MCF 10A (cell line): ENCODE measurements around the gene INSR. TPM values are rescaled to one million over a fixed set of nuclear protein-coding genes. Genes with fewer than 3 reads are reported as not detected.

ENCODE experiments used
- BruUV-seq: library from RNA; stranded (reverse); fragments of 400-500 nt; replicated peaks from 2 replicates; lab custom pipeline; 2021; lab: Mats Ljungman, UMichigan
- CTCF ChIA-PET: fragments of 300-600 bp; sonication (Branson Sonifier 250); formaldehyde crosslinking; extraction: SDS; loops from one replicate; lab custom pipeline; 2021; ENCODE audit warnings: antibody characterized with exemption, inconsistent platforms; lab: Yijun Ruan, JAX
- POLR2A ChIA-PET: fragments of 300-600, 350-650 bp; sonication (Branson Sonifier 250); formaldehyde crosslinking; extraction: SDS; loops from one replicate; lab custom pipeline; 2020; ENCODE audit warnings: antibody characterized with exemption, inconsistent platforms; lab: Yijun Ruan, JAX
- DNase-seq: peaks from one replicate; pipeline ENCODE4 v3.0.0-alpha.2; 2018; ENCODE audit not compliant: unreplicated experiment
- H3K27ac Mint-ChIP-seq: one replicate; pipeline ENCODE4 v1.8.0; 2022; ENCODE audit warnings: mild to moderate bottlenecking, low read depth, mixed read lengths; ENCODE audit not compliant: unreplicated experiment
- H3K27me3 Mint-ChIP-seq: one replicate; pipeline ENCODE4 v1.8.0; 2022; ENCODE audit warnings: mixed read lengths; ENCODE audit not compliant: insufficient read depth, unreplicated experiment
- H3K36me3 Mint-ChIP-seq: one replicate; pipeline ENCODE4 v1.8.0; 2022; ENCODE audit warnings: mild to moderate bottlenecking, moderate library complexity, mixed read lengths; ENCODE audit not compliant: insufficient read depth, unreplicated experiment
- H3K4me1 Mint-ChIP-seq: one replicate; pipeline ENCODE4 v1.8.0; 2022; ENCODE audit warnings: mixed read lengths; ENCODE audit not compliant: insufficient read depth, unreplicated experiment
- H3K4me3 Mint-ChIP-seq: one replicate; pipeline ENCODE4 v1.8.0; 2022; ENCODE audit warnings: mild to moderate bottlenecking, moderate library complexity, mixed read lengths; ENCODE audit not compliant: unreplicated experiment
- H3K9me3 Mint-ChIP-seq: one replicate; pipeline ENCODE4 v1.8.0; 2022; ENCODE audit warnings: mixed read lengths; ENCODE audit not compliant: unreplicated experiment
- intact Hi-C: fragments of 100-400 bp; cut with micrococcal nuclease; formaldehyde crosslinking; loops from 2 replicates; pipeline ENCODE4 v1.14.1; 2022
- total RNA-seq: library from RNA; stranded (reverse); gene quantifications from 2 replicates; pipeline ENCODE4 v1.2.3, GENCODE V29; 2022
- TF ChIP-seq, protein P1 (sequence below): fragments of 200-600 bp; IDR thresholded peaks from one replicate; pipeline ENCODE4 v1.8.0; 2022; ENCODE audit warnings: antibody characterized with exemption, mild to moderate bottlenecking; ENCODE audit not compliant: unreplicated experiment

INSR gene
- total RNA-seq, 1 experiment from 2014 or later = 8.8 TPM

DNA sequence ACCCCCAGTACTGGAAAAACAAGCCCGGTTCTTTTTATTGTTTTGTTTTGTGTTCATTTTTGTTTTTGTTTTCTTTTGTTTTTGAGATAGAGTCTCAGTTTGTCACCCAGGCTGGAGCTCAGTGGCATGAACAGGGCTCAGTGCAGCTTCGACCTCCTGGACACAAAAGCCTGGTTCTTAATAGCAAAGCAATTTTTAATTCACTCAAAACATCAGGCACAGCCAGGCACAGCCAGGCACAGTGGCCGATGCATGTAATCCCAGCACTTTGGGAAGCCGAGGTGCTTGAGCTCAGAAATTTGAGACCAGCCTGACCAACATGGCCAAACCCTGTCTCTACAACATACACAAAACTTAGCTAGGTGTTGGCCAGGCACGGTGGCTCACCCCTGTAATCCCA, 30.7 kb downstream of the INSR start:
- no peak for DNase-seq
- Mint-ChIP-seq H3K4me3 (no peak overlapping the region), H3K4me1 (peaks cover 8% of the 10 kb centered on the region), H3K27ac (no peak overlapping the region), H3K27me3 (no peaks in the 10 kb centered on the region), H3K36me3 (peaks cover 15% of the 10 kb centered on the region), H3K9me3 (no peaks in the 10 kb centered on the region)
- BruUV-seq = no TSS peak
- CTCF ChIA-PET = no interaction called here
- TF ChIP-seq, protein P1, sequence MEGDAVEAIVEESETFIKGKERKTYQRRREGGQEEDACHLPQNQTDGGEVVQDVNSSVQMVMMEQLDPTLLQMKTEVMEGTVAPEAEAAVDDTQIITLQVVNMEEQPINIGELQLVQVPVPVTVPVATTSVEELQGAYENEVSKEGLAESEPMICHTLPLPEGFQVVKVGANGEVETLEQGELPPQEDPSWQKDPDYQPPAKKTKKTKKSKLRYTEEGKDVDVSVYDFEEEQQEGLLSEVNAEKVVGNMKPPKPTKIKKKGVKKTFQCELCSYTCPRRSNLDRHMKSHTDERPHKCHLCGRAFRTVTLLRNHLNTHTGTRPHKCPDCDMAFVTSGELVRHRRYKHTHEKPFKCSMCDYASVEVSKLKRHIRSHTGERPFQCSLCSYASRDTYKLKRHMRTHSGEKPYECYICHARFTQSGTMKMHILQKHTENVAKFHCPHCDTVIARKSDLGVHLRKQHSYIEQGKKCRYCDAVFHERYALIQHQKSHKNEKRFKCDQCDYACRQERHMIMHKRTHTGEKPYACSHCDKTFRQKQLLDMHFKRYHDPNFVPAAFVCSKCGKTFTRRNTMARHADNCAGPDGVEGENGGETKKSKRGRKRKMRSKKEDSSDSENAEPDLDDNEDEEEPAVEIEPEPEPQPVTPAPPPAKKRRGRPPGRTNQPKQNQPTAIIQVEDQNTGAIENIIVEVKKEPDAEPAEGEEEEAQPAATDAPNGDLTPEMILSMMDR = no peak
- POLR2A ChIA-PET = interaction anchor here (1.0 kb wide), 1 partner anchor 65 kb away, joined by 3 read pairs; no protein-coding TSS in a partner anchor
- intact Hi-C loops = no loop called here

GRCh38 chr19:7263066-7263465, 31.1 kb downstream of the INSR start:
- no peak for DNase-seq
- Mint-ChIP-seq H3K9me3 (no peaks in the 10 kb centered on the region), H3K27me3 (no peaks in the 10 kb centered on the region), H3K27ac (no peak overlapping the region), H3K36me3 (peaks cover 15% of the 10 kb centered on the region), H3K4me3 (no peak overlapping the region), H3K4me1 (peaks cover 8% of the 10 kb centered on the region)
- CTCF ChIA-PET = no interaction called here
- intact Hi-C loops = no loop called here
- TF ChIP-seq, protein P1 = no peak
- POLR2A ChIA-PET = interaction anchor here (1.0 kb wide), 1 partner anchor 65 kb away, joined by 3 read pairs; no protein-coding TSS in a partner anchor
- no TSS peak for BruUV-seq

GRCh38 chr19:7262470-7262869, 31.7 kb downstream of the INSR start:
- Mint-ChIP-seq H3K4me1 (peaks cover 11% of the 10 kb centered on the region), H3K36me3 (peaks cover 13% of the 10 kb centered on the region), H3K4me3 (no peak overlapping the region), H3K27me3 (no peaks in the 10 kb centered on the region), H3K9me3 (no peaks in the 10 kb centered on the region), H3K27ac (no peak overlapping the region)
- no TSS peak for BruUV-seq
- intact Hi-C loops = no loop called here
- CTCF ChIA-PET = interaction anchor here (0.7 kb wide), 1 partner anchor 316 kb away, joined by 3 read pairs; no protein-coding TSS in a partner anchor
- no peak for DNase-seq
- TF ChIP-seq, protein P1 = no peak
- POLR2A ChIA-PET = interaction anchor here (0.5 kb wide), 1 partner anchor 29 kb away, joined by 5 read pairs; no protein-coding TSS in a partner anchor

- Mint-ChIP-seq H3K9me3 (no peaks in the 10 kb centered on the region), H3K36me3 (peaks cover 12% of the 10 kb centered on the region), H3K4me3 (no peak overlapping the region), H3K4me1 (peaks cover 9% of the 10 kb centered on the region), H3K27ac (no peak overlapping the region), H3K27me3 (no peaks in the 10 kb centered on the region)
- POLR2A ChIA-PET = no interaction called here
- DNase-seq = no peak
- TF ChIP-seq, protein P1 = no peak
- intact Hi-C loops = no loop called here
- CTCF ChIA-PET = interaction anchor here (0.6 kb wide), 1 partner anchor 21 kb away, joined by 6 read pairs; no protein-coding TSS in a partner anchor
- no TSS peak for BruUV-seq
Observed at GRCh38 chr19:7260161-7260560, 34.1 kb downstream of the INSR start.
